GM18868 (cell line): ENCODE measurements around the gene CHN2.
"Not testable (repeated sequence)": the region's sequence is repeated elsewhere in the genome, so short reads cannot be mapped to it uniquely, and the experiment has no call there.

Experiments used
- ATAC-seq: cut with Tn5 transposase; IDR thresholded peaks from one replicate; pipeline ENCODE4 v1.9.1; 2021; ENCODE audit warnings: mild to moderate bottlenecking, moderate library complexity; ENCODE audit not compliant: unreplicated experiment

CHN2 gene

GRCh38 chr7:29518616-29519015 lies 324.0 kb downstream of the CHN2 start:
- no peak for ATAC-seq

- ATAC-seq: no peak
These were observed 329.2 kb downstream of the CHN2 start for GRCh38 chr7:29523728-29524127.

DNA sequence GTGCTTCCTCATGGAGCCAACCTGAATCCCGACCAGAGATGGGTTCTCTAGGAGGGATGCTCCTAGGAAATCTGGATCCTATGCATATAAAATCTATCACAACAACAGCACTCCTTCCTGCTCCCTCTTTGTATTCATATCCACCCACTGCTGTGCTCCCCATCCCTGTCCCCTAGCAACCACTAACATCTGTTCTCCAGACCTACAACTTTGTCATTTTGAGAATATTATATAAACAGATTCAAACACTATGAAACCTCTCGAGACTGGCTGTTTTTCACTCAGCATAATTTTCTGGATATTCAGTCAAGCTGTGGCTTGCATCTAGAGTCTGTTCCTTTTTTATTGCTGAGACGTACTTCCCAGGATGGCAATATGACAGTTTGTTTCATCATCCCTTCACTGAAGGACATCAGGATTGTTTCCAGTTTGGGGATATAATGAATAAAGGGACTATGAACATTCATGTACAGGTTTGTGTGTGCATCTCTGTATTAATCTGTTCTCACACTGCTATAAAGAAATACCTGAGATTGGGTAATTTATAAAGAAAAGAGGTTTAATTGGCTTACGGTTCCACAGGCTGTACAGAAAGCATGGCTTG lies 333.0 kb downstream of the CHN2 start:
- no peak for ATAC-seq

GRCh38 chr7:29528526-29528925 lies 334.0 kb downstream of the CHN2 start:
- ATAC-seq: not testable (repeated sequence)
